ENCODE results near the gene CAB39L. TPM values are rescaled to one million over a fixed set of nuclear protein-coding genes. Genes with fewer than 3 reads are reported as not detected.

CAB39L gene
- total RNA-seq, 2 donors from 2014 or later, result 3.4 to 5.9 TPM

DNA sequence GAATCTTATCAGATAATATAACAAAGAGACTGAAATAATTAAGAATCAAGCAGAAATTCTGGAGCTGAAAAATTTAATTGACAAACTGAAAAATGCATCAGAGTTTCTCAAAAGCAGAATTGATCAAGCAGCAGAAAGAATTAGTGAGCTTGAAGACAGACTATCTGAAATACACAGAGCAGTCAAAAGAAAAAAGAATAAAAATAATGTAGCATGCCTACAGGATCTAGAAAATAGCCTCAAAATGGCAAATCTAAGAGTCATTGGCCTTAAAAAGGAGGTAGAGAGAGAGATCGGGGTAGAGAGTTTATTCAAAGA lies 39.2 kb downstream of the CAB39L start:
- no peaks in the 10 kb centered on the region for H3K27me3 Mint-ChIP-seq
- H3K4me3 Mint-ChIP-seq, result no peak overlapping the region
- no peak for ATAC-seq
- peaks cover 4% of the 10 kb centered on the region for H3K9me3 ChIP-seq (ENCODE audit: control insufficient read depth, low read length, poor library complexity, severe bottlenecking)
- peaks cover 2% of the 10 kb centered on the region for H3K36me3 Mint-ChIP-seq (ENCODE audit: low read depth)
- DNase-seq, result no peak
- H3K27ac Mint-ChIP-seq, result no peak overlapping the region
- H3K4me1 Mint-ChIP-seq, result no peaks in the 10 kb centered on the region

DNA sequence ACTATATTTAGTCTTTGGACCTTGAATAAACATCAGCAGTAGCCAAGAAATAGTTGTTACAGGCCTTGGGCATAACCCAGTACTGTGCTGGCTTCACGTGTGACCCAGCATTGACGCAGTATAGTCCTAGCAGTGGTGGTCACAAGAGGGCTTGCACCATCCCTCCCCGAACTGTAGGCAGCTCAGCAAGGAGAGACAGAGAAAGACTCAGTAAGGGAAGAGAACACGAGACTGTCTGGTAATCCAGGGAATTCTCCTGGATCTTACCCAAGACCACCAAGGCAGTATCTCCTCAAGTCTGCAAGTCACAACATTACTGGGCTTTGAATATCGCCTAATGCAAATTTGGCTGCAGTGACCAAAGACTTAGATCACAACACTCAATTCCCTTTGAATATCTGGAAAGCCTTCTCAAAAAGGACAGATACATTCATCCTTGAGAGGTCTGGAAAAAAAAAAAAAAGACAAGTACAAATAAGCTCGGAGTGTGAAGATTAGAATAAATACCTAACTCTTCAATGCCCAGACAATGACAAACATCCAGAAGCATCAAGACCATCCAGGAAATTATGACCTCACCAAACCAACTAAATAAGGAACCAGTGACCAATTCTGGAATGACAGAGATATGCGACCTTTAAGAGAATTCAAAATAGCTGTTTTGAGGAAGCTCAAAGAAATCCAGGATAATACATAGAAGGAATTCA lies 39.7 kb downstream of the CAB39L start:
- Mint-ChIP-seq H3K27me3 (no peaks in the 10 kb centered on the region), H3K4me3 (no peak overlapping the region), H3K4me1 (no peaks in the 10 kb centered on the region), H3K27ac (no peak overlapping the region), H3K36me3 (ENCODE audit: low read depth) (peaks cover 2% of the 10 kb centered on the region)
- ATAC-seq (no peak), DNase-seq (no peak)
- H3K9me3 ChIP-seq (ENCODE audit: control insufficient read depth, low read length, poor library complexity, severe bottlenecking), result peaks cover 4% of the 10 kb centered on the region

DNA sequence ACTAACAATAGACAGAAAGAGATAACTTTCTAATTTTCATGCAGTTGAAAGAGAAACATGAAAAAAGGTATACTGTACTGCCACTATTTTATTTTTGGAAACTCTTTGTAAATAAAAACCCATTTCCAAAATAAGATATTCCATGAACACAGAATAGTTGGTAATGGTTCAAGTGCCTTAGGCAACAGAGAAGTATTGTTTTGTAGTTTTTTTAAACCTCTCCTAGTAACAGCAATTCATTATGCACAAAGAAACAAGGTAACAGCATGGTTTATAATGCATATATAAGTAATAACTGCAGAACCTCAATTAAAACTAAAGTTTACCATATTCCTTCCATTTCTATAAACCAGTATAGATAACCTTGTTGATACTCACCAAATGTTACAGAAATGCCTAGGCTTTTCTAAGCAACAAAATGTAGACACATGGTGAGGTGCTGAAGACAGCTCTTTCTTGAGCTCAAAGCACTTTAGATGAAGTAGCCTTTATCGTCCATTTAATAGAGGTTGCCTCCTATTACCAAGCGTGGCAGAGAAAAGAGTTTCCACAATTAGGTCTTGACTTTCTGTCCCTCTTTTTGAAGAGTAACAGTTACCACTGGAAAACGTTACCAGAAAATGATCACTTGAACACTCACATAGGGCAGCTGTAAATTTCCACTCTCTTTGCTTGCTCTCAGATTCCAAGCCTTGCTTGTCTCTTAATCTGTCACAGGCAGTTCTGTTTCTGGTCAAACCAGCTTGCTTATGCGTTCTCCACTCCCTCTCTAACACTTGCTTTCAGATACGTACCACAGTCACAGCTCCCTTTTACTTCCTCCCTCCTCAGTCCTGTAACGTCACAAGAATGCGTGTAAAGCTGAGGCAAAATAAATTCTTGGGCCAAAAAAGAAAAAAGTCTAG lies 42.9 kb downstream of the CAB39L start:
- no peaks in the 10 kb centered on the region for H3K36me3 Mint-ChIP-seq (ENCODE audit: low read depth)
- H3K27ac Mint-ChIP-seq, result no peak overlapping the region
- peaks cover 4% of the 10 kb centered on the region for H3K9me3 ChIP-seq (ENCODE audit: control insufficient read depth, low read length, poor library complexity, severe bottlenecking)
- no peaks in the 10 kb centered on the region for H3K4me1 Mint-ChIP-seq
- no peaks in the 10 kb centered on the region for H3K27me3 Mint-ChIP-seq
- DNase-seq, result no peak
- no peak overlapping the region for H3K4me3 Mint-ChIP-seq
- no peak for ATAC-seq

DNA sequence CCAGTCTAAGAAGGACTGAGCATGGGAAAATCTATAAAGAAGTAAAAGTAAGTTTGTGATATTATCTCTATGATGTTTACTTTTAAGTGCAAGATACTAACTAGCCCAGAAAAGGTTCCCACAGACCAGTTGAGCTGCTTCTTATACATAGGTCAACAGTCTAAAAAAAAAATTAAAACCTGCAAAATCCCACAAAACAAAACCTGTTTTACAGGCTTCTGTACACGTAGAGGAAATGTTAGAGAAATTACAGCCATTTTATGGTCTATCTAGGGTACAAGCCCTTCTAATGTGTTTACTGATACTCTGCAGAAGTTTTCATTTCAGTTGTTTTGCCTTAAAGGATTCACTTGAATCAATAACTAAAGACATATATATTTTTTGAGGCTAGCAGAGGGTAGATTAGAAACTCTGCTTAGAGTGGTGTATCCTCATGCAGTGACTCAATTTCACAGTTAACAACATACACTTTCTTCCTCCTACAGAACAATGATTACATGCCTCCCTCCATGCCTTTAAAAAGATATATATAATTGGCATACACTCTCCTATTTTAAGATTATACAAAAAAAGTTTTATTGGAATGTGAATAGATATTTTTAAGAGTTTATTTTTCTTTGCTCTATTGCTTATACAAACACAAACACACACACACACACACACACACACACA lies 43.9 kb downstream of the CAB39L start:
- Mint-ChIP-seq H3K27ac (no peak overlapping the region), H3K27me3 (no peaks in the 10 kb centered on the region), H3K4me3 (no peak overlapping the region), H3K4me1 (no peaks in the 10 kb centered on the region), H3K36me3 (ENCODE audit: low read depth) (no peaks in the 10 kb centered on the region)
- DNase-seq (no peak), ATAC-seq (no peak)
- H3K9me3 ChIP-seq (ENCODE audit: control insufficient read depth, low read length, poor library complexity, severe bottlenecking), result peaks cover 4% of the 10 kb centered on the region

DNA sequence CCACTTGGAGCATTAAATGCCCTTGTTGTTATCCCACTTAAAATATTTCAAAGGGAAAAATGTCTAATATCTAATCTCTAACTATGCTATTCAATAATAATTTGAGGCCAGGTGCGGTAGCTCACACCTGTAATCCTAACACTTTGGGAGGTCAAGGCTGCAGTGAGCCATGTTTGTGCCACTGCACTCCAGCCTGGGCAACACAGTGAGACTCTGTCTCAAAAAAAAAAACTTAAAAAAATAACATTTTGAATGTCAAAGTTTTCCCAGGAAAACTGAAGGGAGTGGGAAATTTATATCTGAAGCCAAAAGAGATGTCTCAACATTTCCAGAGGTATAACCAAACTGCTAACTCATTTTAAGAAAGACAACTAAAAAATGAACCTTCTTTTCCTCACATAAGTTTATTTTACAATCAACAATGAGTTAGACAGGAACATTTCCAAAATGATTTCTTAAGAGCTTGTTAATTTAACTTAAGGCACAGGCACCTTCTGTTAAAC lies 47.9 kb downstream of the CAB39L start:
- no peaks in the 10 kb centered on the region for H3K4me1 Mint-ChIP-seq
- H3K4me3 Mint-ChIP-seq, result no peak overlapping the region
- no peak overlapping the region for H3K27ac Mint-ChIP-seq
- H3K9me3 ChIP-seq (ENCODE audit: control insufficient read depth, low read length, poor library complexity, severe bottlenecking), result no peaks in the 10 kb centered on the region
- no peak for DNase-seq
- no peak for ATAC-seq
- H3K36me3 Mint-ChIP-seq (ENCODE audit: low read depth), result no peaks in the 10 kb centered on the region
- no peaks in the 10 kb centered on the region for H3K27me3 Mint-ChIP-seq

DNA sequence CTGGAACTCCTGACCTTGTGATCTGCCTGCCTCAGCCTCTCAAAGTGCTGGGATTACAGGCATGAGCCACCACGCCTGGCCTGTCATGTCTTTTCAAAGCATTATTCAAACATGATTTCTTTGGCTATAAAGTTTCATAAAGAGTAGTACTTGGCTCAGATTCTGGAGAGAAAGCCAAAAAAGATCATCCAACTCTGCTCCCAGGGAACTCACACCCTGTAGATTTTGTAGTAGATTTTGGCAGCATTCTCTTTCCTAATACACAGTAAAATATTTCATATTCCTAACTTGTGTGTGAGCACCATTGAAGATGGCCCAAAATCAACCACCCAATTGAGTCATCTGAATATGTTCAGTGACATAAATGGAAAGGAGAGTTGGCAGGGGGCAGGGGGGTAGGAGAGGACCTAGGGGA lies 48.4 kb downstream of the CAB39L start:
- ATAC-seq (no peak), DNase-seq (no peak)
- Mint-ChIP-seq H3K36me3 (ENCODE audit: low read depth) (no peaks in the 10 kb centered on the region), H3K27me3 (no peaks in the 10 kb centered on the region), H3K4me3 (no peak overlapping the region), H3K4me1 (no peaks in the 10 kb centered on the region), H3K27ac (no peak overlapping the region)
- no peaks in the 10 kb centered on the region for H3K9me3 ChIP-seq (ENCODE audit: control insufficient read depth, low read length, poor library complexity, severe bottlenecking)

DNA sequence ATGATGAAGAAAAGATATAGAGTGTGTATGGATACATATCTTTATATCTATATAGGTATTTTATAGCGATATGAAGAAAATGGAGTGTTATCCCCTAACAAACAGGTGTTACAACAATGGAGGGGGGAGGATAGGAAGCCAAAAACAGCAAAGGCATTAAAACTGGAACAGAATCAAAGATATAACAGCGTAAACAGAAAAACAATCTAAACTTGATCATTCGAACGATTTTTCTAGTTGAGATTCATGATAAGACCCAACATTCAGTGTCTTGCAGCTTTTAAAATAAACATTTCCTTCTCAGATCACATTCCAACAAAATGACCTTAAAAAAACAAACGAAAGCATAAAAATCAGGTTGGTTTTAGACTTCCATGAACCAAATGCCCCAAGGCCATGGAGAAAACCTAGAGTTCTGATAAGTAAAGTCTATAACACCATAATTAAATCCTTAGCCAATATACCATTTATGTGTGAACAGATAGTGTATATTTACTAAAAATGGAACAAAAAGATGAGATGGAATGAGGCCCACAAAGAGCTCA lies 55.7 kb downstream of the CAB39L start:
- H3K9me3 ChIP-seq (ENCODE audit: control insufficient read depth, low read length, poor library complexity, severe bottlenecking), result no peaks in the 10 kb centered on the region
- DNase-seq, result no peak
- Mint-ChIP-seq H3K4me1 (no peaks in the 10 kb centered on the region), H3K27ac (no peak overlapping the region), H3K4me3 (no peak overlapping the region), H3K36me3 (ENCODE audit: low read depth) (peaks cover 4% of the 10 kb centered on the region), H3K27me3 (no peaks in the 10 kb centered on the region)
- no peak for ATAC-seq

DNA sequence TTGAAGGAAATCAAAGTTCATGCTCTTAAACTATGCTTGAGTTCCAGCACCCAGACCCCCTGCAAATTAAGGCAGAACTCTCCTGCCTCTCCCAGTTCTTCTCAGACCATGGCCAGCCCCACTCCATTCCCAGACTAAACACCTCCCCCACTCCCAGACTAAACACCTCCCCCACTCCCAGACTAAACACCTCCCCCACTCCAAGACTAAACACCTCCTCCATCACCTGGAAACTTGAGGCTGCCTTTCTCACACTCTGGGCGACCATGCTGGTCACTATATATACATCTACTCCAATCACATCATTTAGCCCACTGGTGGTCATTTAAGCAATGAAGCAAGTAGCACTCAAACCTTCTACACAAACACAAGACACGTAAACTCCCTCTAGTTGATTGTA lies 57.2 kb downstream of the CAB39L start:
- ATAC-seq (no peak), DNase-seq (no peak)
- H3K27ac Mint-ChIP-seq, result no peak overlapping the region
- no peaks in the 10 kb centered on the region for H3K4me1 Mint-ChIP-seq
- H3K36me3 Mint-ChIP-seq (ENCODE audit: low read depth), result peaks cover 7% of the 10 kb centered on the region
- H3K4me3 Mint-ChIP-seq, result no peak overlapping the region
- H3K27me3 Mint-ChIP-seq, result no peaks in the 10 kb centered on the region
- no peaks in the 10 kb centered on the region for H3K9me3 ChIP-seq (ENCODE audit: control insufficient read depth, low read length, poor library complexity, severe bottlenecking)

DNA sequence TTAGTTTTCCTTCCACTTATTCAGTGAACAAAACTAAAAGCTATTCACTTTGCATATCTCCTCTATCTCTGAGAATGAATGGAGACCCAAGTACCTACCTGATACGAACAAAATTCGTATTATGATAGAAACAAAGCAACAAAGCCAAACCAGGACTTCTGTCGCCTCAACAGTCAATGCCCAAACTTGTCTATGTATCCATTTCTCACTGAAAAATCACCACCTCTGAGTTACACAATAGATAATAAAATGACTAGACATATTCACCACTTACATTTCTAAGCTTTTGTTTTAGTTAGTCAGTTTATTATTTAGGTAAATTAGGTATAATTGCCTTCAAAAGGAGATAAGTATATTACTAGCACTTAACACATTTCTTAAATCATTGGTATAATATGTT lies 67.7 kb downstream of the CAB39L start:
- Mint-ChIP-seq H3K27ac (no peak overlapping the region), H3K4me1 (peaks cover 16% of the 10 kb centered on the region), H3K4me3 (no peak overlapping the region), H3K27me3 (no peaks in the 10 kb centered on the region), H3K36me3 (ENCODE audit: low read depth) (peaks cover 2% of the 10 kb centered on the region)
- ATAC-seq, result no peak
- no peaks in the 10 kb centered on the region for H3K9me3 ChIP-seq (ENCODE audit: control insufficient read depth, low read length, poor library complexity, severe bottlenecking)
- DNase-seq, result no peak

DNA sequence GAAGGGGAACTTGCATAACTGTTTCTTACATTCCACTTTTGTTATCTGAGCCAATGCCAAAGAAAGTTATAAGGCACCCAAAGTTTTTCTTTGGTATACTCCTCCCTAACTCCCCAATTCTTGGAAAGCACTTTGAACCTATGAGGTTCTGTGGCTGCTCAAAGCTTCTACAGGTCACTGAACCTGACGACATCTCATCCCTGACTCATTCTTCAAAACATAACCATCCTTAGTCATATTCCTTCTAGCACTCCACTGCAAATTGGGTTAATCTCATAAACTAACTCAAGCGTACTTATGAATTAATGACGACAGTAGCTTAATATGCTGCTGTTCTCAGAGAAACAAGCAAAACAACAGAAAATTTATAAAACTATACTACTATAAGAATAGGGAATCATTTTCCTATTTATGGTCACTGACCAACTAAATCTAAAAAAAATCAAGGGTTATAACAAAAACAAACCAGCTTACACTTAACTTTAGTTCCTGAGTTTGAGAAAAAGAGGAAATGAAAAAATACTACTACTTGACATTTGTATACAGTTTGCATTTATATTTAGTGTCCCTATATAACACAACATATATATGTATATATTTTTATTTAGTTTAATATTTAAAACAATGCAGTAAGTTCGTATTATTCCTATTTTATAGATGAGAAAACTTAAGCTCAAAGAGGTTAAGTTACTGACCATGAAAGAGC lies 69.1 kb downstream of the CAB39L start:
- no peak for ATAC-seq
- Mint-ChIP-seq H3K27ac (no peak overlapping the region), H3K4me3 (no peak overlapping the region), H3K4me1 (peaks cover 16% of the 10 kb centered on the region), H3K36me3 (ENCODE audit: low read depth) (peaks cover 2% of the 10 kb centered on the region), H3K27me3 (no peaks in the 10 kb centered on the region)
- no peak for DNase-seq
- H3K9me3 ChIP-seq (ENCODE audit: control insufficient read depth, low read length, poor library complexity, severe bottlenecking), result no peaks in the 10 kb centered on the region

DNA sequence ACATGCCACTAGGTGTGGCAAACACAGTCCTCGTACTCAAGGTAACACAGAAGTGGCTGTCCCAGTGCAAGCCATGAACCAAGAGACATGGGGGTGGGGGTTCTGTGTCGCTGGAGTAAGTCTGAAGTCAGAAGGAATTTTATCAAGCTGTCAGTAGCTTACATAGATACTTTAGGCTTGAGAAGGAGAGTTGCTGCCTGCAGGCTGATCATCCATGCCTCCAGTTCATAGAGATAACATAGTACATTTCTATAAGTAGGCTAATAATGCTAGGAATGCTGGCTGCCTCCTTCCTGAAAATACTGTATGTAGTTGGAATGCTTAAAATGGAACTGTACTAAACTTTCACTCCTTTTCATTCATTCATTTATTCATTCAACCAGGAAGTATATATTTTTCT lies 70.1 kb downstream of the CAB39L start:
- no peaks in the 10 kb centered on the region for H3K9me3 ChIP-seq (ENCODE audit: control insufficient read depth, low read length, poor library complexity, severe bottlenecking)
- Mint-ChIP-seq H3K36me3 (ENCODE audit: low read depth) (peaks cover 2% of the 10 kb centered on the region), H3K27me3 (no peaks in the 10 kb centered on the region), H3K4me1 (peaks cover 16% of the 10 kb centered on the region), H3K4me3 (no peak overlapping the region), H3K27ac (no peak overlapping the region)
- DNase-seq (no peak), ATAC-seq (no peak)

DNA sequence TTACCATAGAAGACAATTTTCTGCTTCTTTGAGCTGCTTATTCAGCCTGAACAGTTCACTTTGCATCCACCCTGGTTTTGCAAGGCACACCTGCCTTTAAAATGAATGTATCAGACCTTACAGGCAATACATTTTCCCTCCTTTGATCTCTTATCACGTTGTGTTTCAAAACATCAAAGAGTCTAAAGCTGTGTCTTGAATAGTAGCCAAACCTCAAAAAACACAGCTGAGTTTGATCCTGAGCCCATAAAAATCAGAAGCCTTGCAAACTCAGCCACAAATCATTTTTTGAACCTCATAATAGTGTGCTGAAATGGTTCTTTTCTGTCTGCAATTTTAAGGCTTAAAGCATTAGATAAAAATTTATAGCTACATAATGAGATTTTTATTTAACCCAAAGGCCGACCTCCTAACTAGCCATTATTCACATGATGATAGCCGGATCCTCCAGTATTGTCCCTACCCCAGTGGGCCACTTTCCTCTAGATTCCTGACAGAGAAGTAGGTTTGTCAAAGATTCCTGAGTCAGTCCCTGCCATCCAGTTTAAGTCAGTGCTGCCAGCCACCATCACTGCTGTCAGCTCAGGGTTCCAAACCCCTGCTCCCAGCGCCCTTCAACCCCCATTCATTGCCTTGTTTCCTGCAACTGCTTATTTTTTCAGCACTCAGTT lies 71.8 kb downstream of the CAB39L start:
- H3K36me3 Mint-ChIP-seq (ENCODE audit: low read depth), result peaks cover 2% of the 10 kb centered on the region
- no peaks in the 10 kb centered on the region for H3K27me3 Mint-ChIP-seq
- H3K4me3 Mint-ChIP-seq, result peak overlapping the region; percentile 47
- H3K4me1 Mint-ChIP-seq, result peaks cover 16% of the 10 kb centered on the region
- peak; percentile 92 for ATAC-seq
- no peaks in the 10 kb centered on the region for H3K9me3 ChIP-seq (ENCODE audit: control insufficient read depth, low read length, poor library complexity, severe bottlenecking)
- H3K27ac Mint-ChIP-seq, result peak overlapping the region; percentile 72
- DNase-seq, result no peak

Data from T-helper 17 cell (primary cell).